Loucy (cell line): ENCODE measurements around the gene NDUFS6.

Experiments used
- H2AFZ ChIP-seq: fragments of 200-600 bp; sonication (generic); 2 replicates; pipeline ENCODE4 v1.6.0; 2016; ENCODE audit warnings: antibody characterized with exemption, mild to moderate bottlenecking, low read length, moderate library complexity
- H3F3A ChIP-seq: fragments of 200-600 bp; 2 replicates; pipeline ENCODE4 v1.6.0; 2016; ENCODE audit warnings: antibody characterized with exemption, low read depth, mild to moderate bottlenecking
- H3K27me3 ChIP-seq: fragments of 200-600 bp; sonication (generic); 2 replicates; pipeline ENCODE4 v1.6.1; 2014; ENCODE audit warnings: low read length, mild to moderate bottlenecking; ENCODE audit not compliant: insufficient read depth, poor library complexity, severe bottlenecking
- H3K36me3 ChIP-seq: fragments of 200-600 bp; sonication (generic); 2 replicates; pipeline ENCODE4 v1.6.1; 2016; ENCODE audit warnings: low read length; ENCODE audit not compliant: insufficient read depth
- H3K4me1 ChIP-seq: fragments of 200-600 bp; sonication (generic); 2 replicates; pipeline ENCODE4 v1.5.1; 2014; ENCODE audit warnings: low read length, mild to moderate bottlenecking; ENCODE audit not compliant: insufficient read depth, poor library complexity, severe bottlenecking
- H3K4me2 ChIP-seq: fragments of 200-600 bp; sonication (generic); 2 replicates; pipeline ENCODE4 v1.6.0; 2014; ENCODE audit warnings: antibody characterized with exemption, low read length, low read depth, mild to moderate bottlenecking; ENCODE audit not compliant: poor library complexity, severe bottlenecking
- H3K4me3 ChIP-seq: fragments of 200-600 bp; sonication (generic); 2 replicates; pipeline ENCODE4 v1.5.1; 2014; ENCODE audit warnings: low read length, mild to moderate bottlenecking, mixed read lengths; ENCODE audit not compliant: poor library complexity, severe bottlenecking
- H3K79me2 ChIP-seq: fragments of 200-600 bp; sonication (generic); 2 replicates; pipeline ENCODE4 v1.6.1; 2014; ENCODE audit warnings: low read length; ENCODE audit not compliant: insufficient read depth
- H3K9ac ChIP-seq: fragments of 200-600 bp; sonication (generic); 2 replicates; pipeline ENCODE4 v1.6.0; 2014; ENCODE audit warnings: mild to moderate bottlenecking, low read depth, low read length, moderate library complexity; ENCODE audit not compliant: poor library complexity, severe bottlenecking
- H3K9me2 ChIP-seq: fragments of 200-600 bp; sonication (generic); replicated peaks from 2 replicates; pipeline ENCODE4 v1.6.1; 2016; ENCODE audit warnings: low read depth, low read length, mixed read lengths
- H3K9me3 ChIP-seq: fragments of 200-600 bp; sonication (generic); 2 replicates; pipeline ENCODE4 v1.6.1; 2014; ENCODE audit warnings: mild to moderate bottlenecking, antibody characterized with exemption, low read length, low read depth; ENCODE audit not compliant: insufficient read depth
- H4K20me1 ChIP-seq: fragments of 200-600 bp; sonication (generic); 2 replicates; pipeline ENCODE4 v1.6.0; 2014; ENCODE audit warnings: antibody characterized with exemption, low read length, mild to moderate bottlenecking; ENCODE audit not compliant: insufficient read depth, poor library complexity, severe bottlenecking
- EZH2phosphoT487 ChIP-seq: fragments of 200-600 bp; IDR thresholded peaks from 2 replicates; pipeline ENCODE4 v1.6.1; 2018; ENCODE audit warnings: antibody characterized with exemption, mild to moderate bottlenecking, moderate library complexity, borderline replicate concordance
- TF ChIP-seq, protein P1 (sequence below): fragments of 200-600 bp; sonication (generic); conservative IDR thresholded peaks from 2 replicates; pipeline ENCODE4 v1.5.1; 2014; ENCODE audit warnings: mild to moderate bottlenecking, antibody characterized with exemption, low read length

The NDUFS6 gene

DNA sequence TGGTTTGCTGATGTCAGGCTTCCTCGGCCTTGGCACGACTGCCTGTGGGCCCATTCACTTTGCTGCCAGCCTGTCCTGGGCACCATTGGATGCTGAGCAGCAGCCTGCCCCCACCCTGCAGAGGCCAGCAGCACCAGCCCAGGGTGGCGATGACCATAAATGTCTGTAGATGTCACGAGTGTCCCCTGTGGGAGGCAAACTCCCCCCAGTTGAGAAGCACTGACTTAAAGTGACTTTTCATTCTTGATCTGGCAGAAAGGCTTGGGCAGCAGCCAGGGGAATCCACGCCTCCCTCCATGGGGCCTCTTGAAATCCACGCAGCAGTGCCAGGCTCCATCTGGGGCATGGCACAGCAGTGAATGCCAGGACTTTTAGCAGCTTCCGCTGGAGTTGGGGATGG lies 59.7 kb downstream of the NDUFS6 start:
- TF ChIP-seq EZH2phosphoT487: no peak
- TF ChIP-seq, protein P1, sequence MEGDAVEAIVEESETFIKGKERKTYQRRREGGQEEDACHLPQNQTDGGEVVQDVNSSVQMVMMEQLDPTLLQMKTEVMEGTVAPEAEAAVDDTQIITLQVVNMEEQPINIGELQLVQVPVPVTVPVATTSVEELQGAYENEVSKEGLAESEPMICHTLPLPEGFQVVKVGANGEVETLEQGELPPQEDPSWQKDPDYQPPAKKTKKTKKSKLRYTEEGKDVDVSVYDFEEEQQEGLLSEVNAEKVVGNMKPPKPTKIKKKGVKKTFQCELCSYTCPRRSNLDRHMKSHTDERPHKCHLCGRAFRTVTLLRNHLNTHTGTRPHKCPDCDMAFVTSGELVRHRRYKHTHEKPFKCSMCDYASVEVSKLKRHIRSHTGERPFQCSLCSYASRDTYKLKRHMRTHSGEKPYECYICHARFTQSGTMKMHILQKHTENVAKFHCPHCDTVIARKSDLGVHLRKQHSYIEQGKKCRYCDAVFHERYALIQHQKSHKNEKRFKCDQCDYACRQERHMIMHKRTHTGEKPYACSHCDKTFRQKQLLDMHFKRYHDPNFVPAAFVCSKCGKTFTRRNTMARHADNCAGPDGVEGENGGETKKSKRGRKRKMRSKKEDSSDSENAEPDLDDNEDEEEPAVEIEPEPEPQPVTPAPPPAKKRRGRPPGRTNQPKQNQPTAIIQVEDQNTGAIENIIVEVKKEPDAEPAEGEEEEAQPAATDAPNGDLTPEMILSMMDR: no peak
- no peaks in the 10 kb centered on the region for H3K9me2 ChIP-seq
- H4K20me1 ChIP-seq: no peaks in the 10 kb centered on the region
- no peaks in the 10 kb centered on the region for H3K36me3 ChIP-seq
- H3K79me2 ChIP-seq: no peaks in the 10 kb centered on the region
- H3K9me3 ChIP-seq: peaks cover 2% of the 10 kb centered on the region; the same call in 1 of the 2 replicates
- H3K9ac ChIP-seq: no peak overlapping the region
- no peaks in the 10 kb centered on the region for H3F3A ChIP-seq
- no peaks in the 10 kb centered on the region for H3K27me3 ChIP-seq
- no peak overlapping the region for H2AFZ ChIP-seq
- no peak overlapping the region for H3K4me3 ChIP-seq
- H3K4me1 ChIP-seq: no peaks in the 10 kb centered on the region
- H3K4me2 ChIP-seq: no peak overlapping the region

DNA sequence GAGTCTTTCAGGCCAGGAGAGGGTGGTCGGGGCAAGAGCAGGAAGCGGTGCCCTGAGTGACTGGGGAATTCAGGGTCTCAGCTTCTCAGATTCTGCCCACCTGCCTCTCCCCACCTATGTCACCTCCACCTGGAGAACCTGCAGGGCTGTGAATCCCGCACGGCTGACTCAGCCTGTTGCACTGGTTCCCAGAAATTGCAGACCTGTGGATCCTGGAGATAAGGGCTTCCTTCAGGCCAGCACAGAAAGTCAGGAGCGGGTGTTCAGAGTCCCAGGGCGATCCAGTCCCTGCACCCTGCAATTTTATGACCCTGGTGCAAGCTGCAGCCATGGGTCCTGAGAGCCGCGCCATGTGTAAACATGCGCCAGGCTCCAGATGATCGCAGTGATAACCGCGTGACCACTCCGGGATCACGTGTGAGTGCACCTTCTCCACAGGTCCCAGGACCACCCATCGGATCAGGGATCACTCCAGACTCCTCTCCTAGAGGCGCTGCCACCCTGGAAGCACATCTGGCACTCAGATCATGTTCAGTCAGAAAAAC lies 63.8 kb downstream of the NDUFS6 start:
- Histone ChIP-seq H3K4me2 (no peak overlapping the region), H3K4me1 (no peaks in the 10 kb centered on the region), H3K27me3 (no peaks in the 10 kb centered on the region), H4K20me1 (no peaks in the 10 kb centered on the region), H3K9ac (no peak overlapping the region), H3K9me3 (peaks cover under 1% of the 10 kb centered on the region; the same call in 1 of the 2 replicates), H2AFZ (no peak overlapping the region), H3K36me3 (no peaks in the 10 kb centered on the region), H3K9me2 (no peaks in the 10 kb centered on the region), H3K4me3 (no peak overlapping the region), H3K79me2 (no peaks in the 10 kb centered on the region), H3F3A (no peaks in the 10 kb centered on the region)
- no peak for TF ChIP-seq EZH2phosphoT487
- TF ChIP-seq, protein P1: no peak

DNA sequence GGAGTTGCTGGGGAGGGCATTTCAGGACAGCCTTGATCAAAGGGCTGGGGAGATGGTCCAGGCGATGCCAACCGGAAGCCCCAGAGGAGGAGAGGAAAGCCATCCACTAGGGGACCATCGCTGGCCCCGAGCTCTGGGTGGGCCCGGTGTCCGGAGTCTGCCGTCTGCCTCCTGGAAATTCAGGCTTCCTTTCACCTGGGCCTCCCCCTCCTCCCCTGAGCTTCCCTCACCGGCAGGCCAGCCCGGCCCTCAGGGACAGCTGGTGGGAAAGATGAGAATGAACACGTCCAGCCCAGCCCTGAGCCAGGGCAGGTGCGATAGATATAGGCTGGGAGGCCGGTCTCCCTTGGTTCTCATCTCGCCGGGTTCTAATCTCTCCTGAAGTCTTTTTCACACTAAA lies 64.3 kb downstream of the NDUFS6 start:
- Histone ChIP-seq H3K9ac (no peak overlapping the region), H3K36me3 (no peaks in the 10 kb centered on the region), H3F3A (no peaks in the 10 kb centered on the region), H3K79me2 (no peaks in the 10 kb centered on the region), H3K4me2 (no peak overlapping the region), H3K9me2 (no peaks in the 10 kb centered on the region), H3K4me1 (no peaks in the 10 kb centered on the region), H3K27me3 (no peaks in the 10 kb centered on the region), H2AFZ (no peak overlapping the region), H3K4me3 (no peak overlapping the region), H3K9me3 (peaks cover 3% of the 10 kb centered on the region; the same call in 1 of the 2 replicates), H4K20me1 (no peaks in the 10 kb centered on the region)
- TF ChIP-seq EZH2phosphoT487: no peak
- TF ChIP-seq, protein P1: no peak
